ENCODE results near the gene LCA5.

Gene LCA5

DNA sequence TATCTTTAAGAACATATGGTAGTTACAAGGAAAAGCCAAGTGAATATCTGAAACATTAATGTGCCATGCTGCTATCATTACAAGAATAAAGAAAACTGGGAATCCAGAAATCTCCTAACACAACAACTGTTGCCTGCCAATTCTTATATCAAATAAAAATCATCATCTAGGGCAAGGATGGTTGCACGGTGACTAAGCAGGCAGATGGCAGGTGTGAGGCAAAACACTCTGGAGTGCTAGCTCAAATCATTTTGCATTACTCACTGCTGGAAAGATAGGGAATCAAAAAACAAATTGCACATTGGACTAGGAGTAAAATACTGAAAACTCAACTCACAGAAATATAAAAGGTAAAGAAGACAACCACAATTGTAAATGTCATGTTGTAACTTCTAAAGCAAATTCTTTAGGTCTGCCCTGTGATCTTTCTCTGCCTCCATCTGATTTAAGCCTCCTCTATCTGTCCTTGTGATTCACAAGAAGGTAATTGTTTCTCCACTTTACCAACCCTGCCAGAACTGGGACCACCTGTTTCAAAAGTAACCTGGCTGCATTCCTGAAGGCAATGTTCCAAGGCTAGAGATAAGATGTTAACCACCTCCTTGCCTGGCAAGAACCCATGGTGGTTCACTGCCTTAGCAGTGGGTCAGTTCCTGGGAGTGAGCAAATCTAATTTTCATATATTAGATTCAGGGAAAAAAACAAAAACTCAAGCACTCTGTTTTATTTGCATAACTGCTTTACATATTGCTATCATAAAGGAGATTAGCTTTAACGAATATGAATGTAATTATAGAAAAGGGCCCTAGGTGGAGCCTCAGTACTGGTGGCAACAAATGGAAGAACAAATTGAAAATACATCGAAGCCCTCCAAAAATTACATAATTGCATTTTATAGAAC, 33.1 kb upstream of the LCA5 start:
- DNase-seq (ENCODE audit: insufficient read length, low spot score) (no peak), FAIRE-seq (no peak)
- TF ChIP-seq CTCF (IDR thresholded peaks at IDR 0.05; ENCODE audit: insufficient read depth, missing control alignments) = peak; percentile 51

GRCh38 chr6:79568996-79569395, 31.8 kb upstream of the LCA5 start:
- TF ChIP-seq CTCF (IDR thresholded peaks at IDR 0.05; ENCODE audit: insufficient read depth, missing control alignments) = no peak
- FAIRE-seq = no peak
- DNase-seq (ENCODE audit: insufficient read length, low spot score) = no peak

DNA sequence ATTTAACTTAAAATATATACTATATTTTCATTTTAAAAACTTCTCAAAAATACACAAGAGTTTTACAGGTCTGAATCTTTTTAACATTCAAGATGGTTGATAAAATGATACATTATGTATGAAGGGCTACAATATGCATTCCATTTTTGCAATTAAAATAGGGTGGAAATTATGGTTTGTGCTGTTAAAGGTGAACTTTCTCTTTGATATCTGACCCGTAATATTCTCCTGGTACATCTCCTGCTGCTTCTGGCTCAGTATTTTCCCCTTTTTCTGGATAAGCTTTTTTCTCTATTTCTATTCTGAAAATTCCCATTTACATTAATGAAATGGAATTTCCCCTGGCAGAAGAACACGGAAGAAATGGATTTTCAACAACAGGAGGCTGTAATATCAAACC, 27.4 kb upstream of the LCA5 start:
- DNase-seq (ENCODE audit: insufficient read length, low spot score) (no peak), FAIRE-seq (no peak)
- TF ChIP-seq CTCF (IDR thresholded peaks at IDR 0.05; ENCODE audit: insufficient read depth, missing control alignments) = no peak

DNA sequence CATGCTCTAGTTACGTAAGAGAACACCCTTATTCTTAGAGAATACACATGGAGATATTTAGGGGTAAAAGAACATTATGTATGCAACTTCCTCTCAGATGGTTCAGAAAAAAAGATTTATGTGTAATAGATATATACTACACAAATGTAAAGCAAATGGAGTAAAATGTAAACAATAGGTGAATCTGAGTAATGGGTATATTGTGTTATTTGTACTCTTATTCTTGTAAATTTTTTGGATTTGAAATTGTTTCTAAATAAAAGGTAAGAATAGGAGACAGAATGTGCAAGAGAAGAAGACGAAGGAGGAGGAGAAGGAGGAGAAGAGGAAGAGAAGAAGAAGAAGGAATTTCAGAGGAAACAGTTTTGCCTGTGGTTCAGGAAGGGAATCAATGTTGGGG, 22.5 kb upstream of the LCA5 start:
- no peak for TF ChIP-seq CTCF (IDR thresholded peaks at IDR 0.05; ENCODE audit: insufficient read depth, missing control alignments)

DNA sequence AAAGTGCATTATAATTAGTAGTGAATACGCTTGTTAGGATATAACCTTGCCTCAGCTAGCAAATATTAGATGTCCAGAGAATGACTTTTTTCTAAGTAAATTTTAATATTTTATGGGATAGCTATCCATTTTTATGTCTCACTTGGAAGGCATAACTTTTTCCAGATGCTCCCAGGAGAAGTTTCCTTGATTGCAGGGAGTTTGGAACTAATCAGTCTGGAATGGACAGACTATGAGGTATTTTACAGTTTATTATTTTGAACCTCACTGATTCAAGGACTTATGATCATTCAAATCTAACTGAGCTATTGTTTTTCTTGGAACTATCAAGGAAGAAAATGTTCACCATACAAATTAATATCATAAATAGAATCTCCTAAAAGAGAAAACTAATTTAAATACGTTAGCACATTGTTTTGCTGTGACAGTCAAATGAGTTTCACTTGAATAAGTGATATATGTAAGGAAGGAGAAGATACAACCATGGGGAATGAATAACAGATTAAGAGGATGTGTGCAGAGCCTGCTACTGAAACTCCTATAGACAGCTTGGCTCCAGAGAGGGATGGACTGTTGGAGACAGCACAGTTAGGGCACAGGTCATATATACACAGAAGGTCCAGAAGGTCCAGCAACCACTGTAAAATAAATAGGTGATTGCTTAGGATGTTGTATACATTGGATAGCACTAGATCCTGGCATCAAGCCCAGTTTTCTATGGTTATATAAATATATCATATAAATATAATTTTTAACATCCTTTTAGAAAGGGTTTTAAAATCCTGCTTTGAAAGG, 20.6 kb upstream of the LCA5 start:
- FAIRE-seq (no peak), DNase-seq (ENCODE audit: insufficient read length, low spot score) (no peak)
- no peak for TF ChIP-seq CTCF (IDR thresholded peaks at IDR 0.05; ENCODE audit: insufficient read depth, missing control alignments)

More for the DNA sequence above, 22.5 kb upstream of the LCA5 start:
- DNase-seq (ENCODE audit: insufficient read length, low spot score) = no peak
- no peak for FAIRE-seq

GRCh38 chr6:79554305-79554704, 17.1 kb upstream of the LCA5 start:
- DNase-seq (ENCODE audit: insufficient read length, low spot score) (no peak), FAIRE-seq (no peak)
- no peak for TF ChIP-seq CTCF (IDR thresholded peaks at IDR 0.05; ENCODE audit: insufficient read depth, missing control alignments)

All from D721Med (cell line).